Coronary artery (tissue), 2 donors: Measurements from ENCODE around the gene SEPTIN12.

ENCODE experiments used
- DNase-seq: peaks from one replicate; pipeline ENCODE4 v3.0.0-alpha.2; 2017; ENCODE audit warnings: low spot score
- H3K27ac ChIP-seq, 2 donors: fragments of 200-600 bp; sonication (generic); one replicate each; pipeline ENCODE4 v1.5.1; 2016 to 2019
- H3K4me3 ChIP-seq: fragments of 200-600 bp; sonication (generic); 2 replicates; pipeline ENCODE4 v1.5.1; 2016; ENCODE audit warnings: mild to moderate bottlenecking, moderate library complexity
- CTCF ChIP-seq: fragments of 200-600 bp; sonication (generic); IDR thresholded peaks from one replicate; pipeline ENCODE4 v1.5.1; 2019; ENCODE audit warnings: antibody characterized with exemption

SEPTIN12 gene

GRCh38 chr16:4772351-4772750, 15.8 kb downstream of the SEPTIN12 start:
- DNase-seq: no peak
- Histone ChIP-seq H3K27ac (no peak overlapping the region), H3K4me3 (no peak overlapping the region)
- no peak for TF ChIP-seq CTCF

GRCh38 chr16:4771646-4772045, 16.5 kb downstream of the SEPTIN12 start:
- TF ChIP-seq CTCF: no peak
- Histone ChIP-seq H3K27ac (no peak overlapping the region), H3K4me3 (no peak overlapping the region)
- no peak for DNase-seq

GRCh38 chr16:4769306-4769638, 18.9 kb downstream of the SEPTIN12 start:
- no peak for DNase-seq
- TF ChIP-seq CTCF: no peak
- peak overlapping the region; percentile 93 for H3K4me3 ChIP-seq
- H3K27ac ChIP-seq: peak overlapping the region in 1 of 2 donors; percentile 94

GRCh38 chr16:4768549-4769305, 19.4 kb downstream of the SEPTIN12 start:
- no peak for TF ChIP-seq CTCF
- Histone ChIP-seq H3K4me3 (peak overlapping the region; percentile 93), H3K27ac (peak overlapping the region; percentile 94)
- peak; percentile 97 for DNase-seq

- Histone ChIP-seq H3K4me3 (peak overlapping the region; percentile 93), H3K27ac (peak overlapping the region; percentile 94)
- no peak for DNase-seq
- TF ChIP-seq CTCF: no peak
Observed at GRCh38 chr16:4767872-4768548, 20.1 kb downstream of the SEPTIN12 start.

- TF ChIP-seq CTCF: no peak
- peak; percentile 98 for DNase-seq
- Histone ChIP-seq H3K4me3 (peak within 1 kb of the TSS; percentile 93), H3K27ac (peak within 1 kb of the TSS; percentile 94)
Observed at GRCh38 chr16:4766875-4767628, 21.1 kb downstream of the SEPTIN12 start, which contains the start of gene ZNF500. TSS of gene ZNF500 (minus strand) at chr16:4767162. CDS start at chr16:4765978, 1,184 bp downstream.
